GM12874 (cell line): Measurements from ENCODE around the gene PRR14.
A peak's percentile ranks its signal among the peaks of the same experiment; 100 is the strongest.

Source experiments
- CTCF ChIP-seq: IDR thresholded peaks from 2 replicates; pipeline ENCODE4 v1.5.1; 2011; ENCODE audit warnings: low read depth, mild to moderate bottlenecking, control low read depth, low read length, moderate library complexity; ENCODE audit not compliant: insufficient read depth

Gene PRR14

GRCh38 chr16:30621765-30622164, 29.0 kb upstream of the PRR14 start:
- TF ChIP-seq CTCF: no peak

- no peak for TF ChIP-seq CTCF
These were observed 28.2 kb upstream of the PRR14 start for GRCh38 chr16:30622455-30623032.

GRCh38 chr16:30623536-30624283, 27.1 kb upstream of the PRR14 start:
- TF ChIP-seq CTCF: no peak

- TF ChIP-seq CTCF: no peak
These were observed 24.5 kb upstream of the PRR14 start for GRCh38 chr16:30626236-30626635.

- TF ChIP-seq CTCF: peak; percentile 89
These were observed 21.9 kb upstream of the PRR14 start for GRCh38 chr16:30628628-30629540.

GRCh38 chr16:30633526-30633925, 17.2 kb upstream of the PRR14 start:
- TF ChIP-seq CTCF: no peak

GRCh38 chr16:30636599-30636998, 14.2 kb upstream of the PRR14 start:
- no peak for TF ChIP-seq CTCF
